Measurements from ENCODE around the gene PLXND1. TPM values are rescaled to one million over a fixed set of nuclear protein-coding genes. Genes with fewer than 3 reads are reported as not detected.
A peak's percentile ranks its signal among the peaks of the same experiment; 100 is the strongest.

PLXND1 gene
- total RNA-seq, 1 donor from 2014 or later = 3.1 TPM

GRCh38 chr3:129626744-129627349 lies 20.4 kb upstream of the PLXND1 start:
- H3K27ac Mint-ChIP-seq = peak overlapping the region; percentile 76
- no peaks in the 10 kb centered on the region for H3K9me3 Mint-ChIP-seq
- peak; percentile 93 for ATAC-seq (ENCODE audit: low read depth)
- POLR2A ChIA-PET = interaction anchor here (0.6 to 1.3 kb wide), 6 partner anchors 30 to 244 kb away, joined by 3 to 5 read pairs (median 4); partner anchors contain the start of genes IFT122 and MBD4
- peak; percentile 69 for DNase-seq
- CTCF ChIA-PET = interaction anchor here (1.2 to 1.7 kb wide), 2 partner anchors 198 to 243 kb away, joined by 5 to 6 read pairs; no protein-coding TSS in a partner anchor
- H3K4me1 Mint-ChIP-seq = peaks cover 21% of the 10 kb centered on the region
- intact Hi-C loops (cut with micrococcal nuclease) = loop anchor here (1.0 to 10.0 kb wide), 10 partner anchors 22 to 1265 kb away; partner anchors contain the start of genes ATP2C1, IFT122 and TMCC1
- H3K36me3 Mint-ChIP-seq (ENCODE audit: low read depth) = no peaks in the 10 kb centered on the region
- no peaks in the 10 kb centered on the region for H3K27me3 Mint-ChIP-seq
- no peak for TF ChIP-seq CTCF (IDR thresholded peaks at IDR 0.05)
- peak overlapping the region; percentile 93 for H3K4me3 Mint-ChIP-seq

- no peak for TF ChIP-seq CTCF (IDR thresholded peaks at IDR 0.05)
- no peaks in the 10 kb centered on the region for H3K27me3 Mint-ChIP-seq
- ChIA-PET CTCF (no interaction called here), POLR2A (no interaction called here)
- no peak for DNase-seq
- no peaks in the 10 kb centered on the region for H3K36me3 Mint-ChIP-seq (ENCODE audit: low read depth)
- no peak overlapping the region for H3K27ac Mint-ChIP-seq
- H3K4me3 Mint-ChIP-seq = no peak overlapping the region
- no peaks in the 10 kb centered on the region for H3K9me3 Mint-ChIP-seq
- ATAC-seq (ENCODE audit: low read depth) = no peak
- peaks cover 21% of the 10 kb centered on the region for H3K4me1 Mint-ChIP-seq
- intact Hi-C loops (cut with micrococcal nuclease) = loop anchor here (5.0 to 10.0 kb wide), 4 partner anchors 243 to 1267 kb away; partner anchors contain the start of gene ATP2C1
Measured at GRCh38 chr3:129625072-129625874, 18.8 kb upstream of the PLXND1 start.

GRCh38 chr3:129624347-129625071 lies 18.0 kb upstream of the PLXND1 start:
- H3K4me3 Mint-ChIP-seq = no peak overlapping the region
- H3K4me1 Mint-ChIP-seq = peaks cover 21% of the 10 kb centered on the region
- ATAC-seq (ENCODE audit: low read depth) = no peak
- TF ChIP-seq CTCF (IDR thresholded peaks at IDR 0.05) = no peak
- ChIA-PET POLR2A (no interaction called here), CTCF (no interaction called here)
- no peaks in the 10 kb centered on the region for H3K36me3 Mint-ChIP-seq (ENCODE audit: low read depth)
- H3K9me3 Mint-ChIP-seq = no peaks in the 10 kb centered on the region
- no peaks in the 10 kb centered on the region for H3K27me3 Mint-ChIP-seq
- intact Hi-C loops (cut with micrococcal nuclease) = loop anchor here (5.0 to 10.0 kb wide), 4 partner anchors 242 to 1268 kb away; partner anchors contain the start of gene ATP2C1
- no peak for DNase-seq
- H3K27ac Mint-ChIP-seq = no peak overlapping the region

GRCh38 chr3:129623447-129624118 lies 17.1 kb upstream of the PLXND1 start:
- Mint-ChIP-seq H3K27ac (no peak overlapping the region), H3K9me3 (no peaks in the 10 kb centered on the region), H3K36me3 (ENCODE audit: low read depth) (no peaks in the 10 kb centered on the region), H3K27me3 (peaks cover 4% of the 10 kb centered on the region), H3K4me3 (no peak overlapping the region), H3K4me1 (peaks cover 27% of the 10 kb centered on the region)
- CTCF ChIA-PET = no interaction called here
- intact Hi-C loops (cut with micrococcal nuclease) = loop anchor here (10.0 kb wide), 1 partner anchor 471 kb away; no protein-coding TSS in a partner anchor
- no peak for ATAC-seq (ENCODE audit: low read depth)
- DNase-seq = no peak
- POLR2A ChIA-PET = no interaction called here
- no peak for TF ChIP-seq CTCF (IDR thresholded peaks at IDR 0.05)
